SU-DHL-6 (cell line): ENCODE results near the gene NR2E1.

Source experiments
- EZH2phosphoT487 ChIP-seq: fragments of 200-600 bp; sonication (generic), shearing (Covaris generic); conservative IDR thresholded peaks from 2 replicates; pipeline ENCODE4 v1.6.1; 2018; ENCODE audit warnings: mild to moderate bottlenecking, antibody characterized with exemption, low read length, moderate library complexity, mixed read lengths
- TF ChIP-seq, protein P1 (sequence below): fragments of 200-600 bp; sonication (generic); IDR thresholded peaks from one replicate; pipeline ENCODE4 v1.5.1; 2017; ENCODE audit warnings: antibody characterized with exemption, mild to moderate bottlenecking, low read length, moderate library complexity; ENCODE audit not compliant: insufficient read depth, poor library complexity, severe bottlenecking

DNA sequence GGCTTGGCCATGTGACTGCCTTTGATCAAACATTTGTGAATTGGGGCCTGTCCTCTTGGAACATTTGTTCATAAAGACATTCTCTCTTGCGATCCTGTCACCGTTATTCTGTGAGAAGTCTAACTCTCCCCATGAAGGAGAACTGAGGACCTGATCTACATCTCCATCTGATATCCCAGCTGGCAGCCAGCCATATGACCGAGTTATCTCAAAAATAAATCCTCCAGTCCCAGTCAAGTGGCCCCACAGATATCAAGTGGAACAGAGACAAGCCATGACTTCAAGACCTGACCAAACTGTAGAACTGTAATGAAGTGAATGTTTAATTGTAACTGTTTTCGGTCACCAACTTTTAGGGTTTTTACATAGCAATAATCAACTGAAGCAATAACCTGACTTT lies 69.3 kb downstream of the NR2E1 start:
- TF ChIP-seq, protein P1, sequence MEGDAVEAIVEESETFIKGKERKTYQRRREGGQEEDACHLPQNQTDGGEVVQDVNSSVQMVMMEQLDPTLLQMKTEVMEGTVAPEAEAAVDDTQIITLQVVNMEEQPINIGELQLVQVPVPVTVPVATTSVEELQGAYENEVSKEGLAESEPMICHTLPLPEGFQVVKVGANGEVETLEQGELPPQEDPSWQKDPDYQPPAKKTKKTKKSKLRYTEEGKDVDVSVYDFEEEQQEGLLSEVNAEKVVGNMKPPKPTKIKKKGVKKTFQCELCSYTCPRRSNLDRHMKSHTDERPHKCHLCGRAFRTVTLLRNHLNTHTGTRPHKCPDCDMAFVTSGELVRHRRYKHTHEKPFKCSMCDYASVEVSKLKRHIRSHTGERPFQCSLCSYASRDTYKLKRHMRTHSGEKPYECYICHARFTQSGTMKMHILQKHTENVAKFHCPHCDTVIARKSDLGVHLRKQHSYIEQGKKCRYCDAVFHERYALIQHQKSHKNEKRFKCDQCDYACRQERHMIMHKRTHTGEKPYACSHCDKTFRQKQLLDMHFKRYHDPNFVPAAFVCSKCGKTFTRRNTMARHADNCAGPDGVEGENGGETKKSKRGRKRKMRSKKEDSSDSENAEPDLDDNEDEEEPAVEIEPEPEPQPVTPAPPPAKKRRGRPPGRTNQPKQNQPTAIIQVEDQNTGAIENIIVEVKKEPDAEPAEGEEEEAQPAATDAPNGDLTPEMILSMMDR = no peak
- TF ChIP-seq EZH2phosphoT487 = no peak
